ENCODE results near the gene DHX32.

DNA sequence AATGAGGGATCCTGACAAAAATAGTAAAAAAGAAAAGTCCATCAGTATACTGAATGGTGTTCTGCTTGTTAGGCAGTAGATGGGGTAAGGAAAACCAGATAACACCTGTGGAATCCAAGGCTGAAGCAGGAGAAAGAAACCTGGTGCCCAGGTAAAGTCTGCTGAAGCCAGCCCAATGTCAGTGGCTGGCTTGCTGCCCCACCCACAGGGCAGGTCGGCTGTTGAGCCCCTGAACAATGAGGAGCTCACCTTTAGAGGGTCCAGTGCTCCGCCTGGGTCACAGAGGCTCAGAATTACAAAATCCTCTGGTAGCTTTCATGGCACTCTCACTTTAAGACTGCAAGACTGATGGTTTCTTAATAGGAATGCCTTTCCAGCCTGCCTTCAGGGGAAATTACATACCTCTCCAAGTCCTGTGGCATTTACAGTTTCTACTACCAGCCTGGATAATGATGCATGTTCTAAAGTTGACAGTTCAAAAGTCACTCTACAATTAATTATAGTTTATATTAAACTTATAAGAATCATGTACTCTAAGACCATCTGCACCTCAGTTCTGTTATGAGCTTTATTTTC, 23.8 kb downstream of the DHX32 start:
- TF ChIP-seq, protein P1, sequence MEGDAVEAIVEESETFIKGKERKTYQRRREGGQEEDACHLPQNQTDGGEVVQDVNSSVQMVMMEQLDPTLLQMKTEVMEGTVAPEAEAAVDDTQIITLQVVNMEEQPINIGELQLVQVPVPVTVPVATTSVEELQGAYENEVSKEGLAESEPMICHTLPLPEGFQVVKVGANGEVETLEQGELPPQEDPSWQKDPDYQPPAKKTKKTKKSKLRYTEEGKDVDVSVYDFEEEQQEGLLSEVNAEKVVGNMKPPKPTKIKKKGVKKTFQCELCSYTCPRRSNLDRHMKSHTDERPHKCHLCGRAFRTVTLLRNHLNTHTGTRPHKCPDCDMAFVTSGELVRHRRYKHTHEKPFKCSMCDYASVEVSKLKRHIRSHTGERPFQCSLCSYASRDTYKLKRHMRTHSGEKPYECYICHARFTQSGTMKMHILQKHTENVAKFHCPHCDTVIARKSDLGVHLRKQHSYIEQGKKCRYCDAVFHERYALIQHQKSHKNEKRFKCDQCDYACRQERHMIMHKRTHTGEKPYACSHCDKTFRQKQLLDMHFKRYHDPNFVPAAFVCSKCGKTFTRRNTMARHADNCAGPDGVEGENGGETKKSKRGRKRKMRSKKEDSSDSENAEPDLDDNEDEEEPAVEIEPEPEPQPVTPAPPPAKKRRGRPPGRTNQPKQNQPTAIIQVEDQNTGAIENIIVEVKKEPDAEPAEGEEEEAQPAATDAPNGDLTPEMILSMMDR (IDR thresholded peaks at IDR 0.05; ENCODE audit: extremely low read depth in 1 of 2, insufficient read depth in 1 of 2, low read depth in 1 of 2, low read length in 2 of 2): no peak
- TF ChIP-seq POLR2A (IDR thresholded peaks at IDR 0.05; ENCODE audit: low read depth, low read length): no peak
- no peak for TF ChIP-seq POLR2AphosphoS5 (IDR thresholded peaks at IDR 0.05; ENCODE audit: insufficient read depth, low read depth, low read length)
